Liver (tissue), 3 donors: ENCODE results near the gene GPR42.

ENCODE experiments used
- CTCF ChIP-seq: fragments of 150-350 bp; IDR thresholded peaks from 2 replicates; pipeline ENCODE4 v1.5.1; 2017; ENCODE audit warnings: improper control_type of control experiment, low read depth, low read length; ENCODE audit not compliant: missing input control
- FOXA1 ChIP-seq: IDR thresholded peaks from 2 replicates; pipeline ENCODE4 v1.6.1; 2016; ENCODE audit warnings: antibody characterized with exemption
- GABPA ChIP-seq, 2 donors: IDR thresholded peaks in 1 of 2; conservative IDR thresholded peaks in 1 of 2; 2 replicates each; pipeline ENCODE4 v1.6.1; 2016; ENCODE audit warnings: antibody characterized with exemption in 2 of 2, mild to moderate bottlenecking in 1 of 2, moderate library complexity in 1 of 2
- TAF1 ChIP-seq: conservative IDR thresholded peaks from 2 replicates; pipeline ENCODE4 v1.6.1; 2016; ENCODE audit warnings: antibody characterized with exemption, mild to moderate bottlenecking
- donor health status: healthy.
- donor health status: healthy.

GRCh38 chr19:35396240-35396885 is 25.5 kb downstream of the GPR42 start:
- TF ChIP-seq CTCF (no peak), FOXA1 (no peak), GABPA (IDR thresholded peaks at IDR 0.05 in 1 of 2, conservative IDR thresholded peaks at IDR 0.05 in 1 of 2) (no peak), TAF1 (no peak)
